DMS114 treated with DMSO at 0.1 percent for 48 hours (cell line): ENCODE data around the gene USP32.
A peak's percentile ranks its signal among the peaks of the same experiment; 100 is the strongest.

Source experiments
- DNase-seq: peaks from one replicate; lab custom pipeline; 2025; ENCODE audit not compliant: unreplicated experiment; lab: John Stamatoyannopoulos, UW

Gene USP32

GRCh38 chr17:60158751-60159478, 233.0 kb downstream of the USP32 start:
- no peak for DNase-seq

GRCh38 chr17:60157487-60158040, 234.4 kb downstream of the USP32 start:
- no peak for DNase-seq

DNA sequence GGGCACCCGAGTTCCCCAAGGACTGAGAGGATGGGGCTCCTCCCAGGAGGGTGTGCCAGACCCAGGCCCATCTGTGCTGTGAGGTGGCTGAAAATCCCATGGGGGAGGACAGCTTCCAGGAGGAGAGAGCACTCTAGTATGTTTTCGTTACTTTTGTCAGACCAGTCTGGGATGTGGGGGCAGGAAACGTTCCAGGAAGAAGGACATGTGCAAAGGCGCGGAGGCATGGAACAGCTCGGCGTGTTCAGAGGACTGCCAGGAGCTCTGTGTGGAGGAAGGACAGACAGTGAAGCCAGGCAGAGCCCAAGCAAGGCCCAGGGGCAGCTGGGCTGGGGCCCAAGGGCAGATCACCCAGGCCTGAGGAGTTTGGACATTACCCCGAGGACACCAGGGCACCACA, 235.2 kb downstream of the USP32 start:
- DNase-seq = no peak

DNA sequence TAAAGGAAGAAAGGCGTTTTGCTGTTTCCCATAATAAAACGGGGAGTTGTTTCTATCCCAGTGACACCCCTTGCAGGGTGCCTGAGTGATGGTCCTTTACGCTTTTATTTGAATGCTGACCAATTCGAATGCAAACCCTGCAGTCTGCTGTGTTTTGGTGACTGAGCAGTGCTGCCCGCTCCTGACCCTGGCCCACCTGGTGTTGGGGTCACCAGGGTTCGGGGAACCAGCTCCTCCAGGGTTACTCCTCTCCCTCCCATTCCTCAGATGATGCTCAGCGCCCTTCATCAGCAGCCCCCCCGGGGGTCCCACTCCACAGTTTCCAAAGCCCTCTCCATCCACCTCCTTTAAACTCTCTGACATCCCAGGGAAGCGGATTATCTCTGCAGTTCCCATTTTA, 236.1 kb downstream of the USP32 start:
- DNase-seq = no peak

DNA sequence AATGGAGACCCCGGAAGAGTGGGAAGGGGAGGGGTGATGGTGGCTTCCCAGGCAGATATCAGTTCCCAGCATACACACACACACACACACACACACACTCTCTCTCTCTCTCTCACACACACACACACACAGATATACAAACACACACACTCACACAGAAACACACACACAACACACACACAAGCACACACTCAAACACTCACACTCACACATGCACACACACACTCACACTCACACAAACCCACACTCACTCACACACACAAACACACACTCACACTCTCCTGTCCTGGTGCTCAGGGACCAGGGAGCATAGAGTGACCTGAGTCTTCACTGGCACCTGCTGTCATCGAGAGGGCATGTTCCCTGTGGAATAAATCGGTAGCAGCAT, 236.5 kb downstream of the USP32 start:
- DNase-seq = no peak

GRCh38 chr17:60154616-60155426, 237.1 kb downstream of the USP32 start:
- DNase-seq = no peak

- DNase-seq = no peak
Measured at GRCh38 chr17:60153606-60154390, 238.1 kb downstream of the USP32 start.

DNA sequence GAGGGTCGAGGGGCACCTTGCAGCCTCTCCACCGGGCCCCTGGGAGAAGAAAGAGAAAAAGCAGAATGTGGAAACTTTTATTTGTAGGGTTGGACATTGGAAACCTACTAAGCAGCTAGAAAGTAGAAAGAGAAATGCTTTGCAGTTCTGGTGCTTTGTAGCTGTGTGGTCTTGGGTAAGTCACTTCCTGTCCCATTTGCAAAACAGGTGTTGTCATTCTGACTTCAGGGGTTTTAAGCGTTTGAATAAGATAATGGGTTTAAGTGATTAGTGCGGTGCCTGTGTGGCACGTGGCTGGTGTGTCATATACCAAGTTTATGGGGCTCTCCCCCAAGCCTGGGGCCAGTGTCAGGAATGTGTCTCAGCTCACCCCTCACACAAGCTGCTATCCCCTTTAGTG, 240.6 kb downstream of the USP32 start:
- DNase-seq = no peak

DNA sequence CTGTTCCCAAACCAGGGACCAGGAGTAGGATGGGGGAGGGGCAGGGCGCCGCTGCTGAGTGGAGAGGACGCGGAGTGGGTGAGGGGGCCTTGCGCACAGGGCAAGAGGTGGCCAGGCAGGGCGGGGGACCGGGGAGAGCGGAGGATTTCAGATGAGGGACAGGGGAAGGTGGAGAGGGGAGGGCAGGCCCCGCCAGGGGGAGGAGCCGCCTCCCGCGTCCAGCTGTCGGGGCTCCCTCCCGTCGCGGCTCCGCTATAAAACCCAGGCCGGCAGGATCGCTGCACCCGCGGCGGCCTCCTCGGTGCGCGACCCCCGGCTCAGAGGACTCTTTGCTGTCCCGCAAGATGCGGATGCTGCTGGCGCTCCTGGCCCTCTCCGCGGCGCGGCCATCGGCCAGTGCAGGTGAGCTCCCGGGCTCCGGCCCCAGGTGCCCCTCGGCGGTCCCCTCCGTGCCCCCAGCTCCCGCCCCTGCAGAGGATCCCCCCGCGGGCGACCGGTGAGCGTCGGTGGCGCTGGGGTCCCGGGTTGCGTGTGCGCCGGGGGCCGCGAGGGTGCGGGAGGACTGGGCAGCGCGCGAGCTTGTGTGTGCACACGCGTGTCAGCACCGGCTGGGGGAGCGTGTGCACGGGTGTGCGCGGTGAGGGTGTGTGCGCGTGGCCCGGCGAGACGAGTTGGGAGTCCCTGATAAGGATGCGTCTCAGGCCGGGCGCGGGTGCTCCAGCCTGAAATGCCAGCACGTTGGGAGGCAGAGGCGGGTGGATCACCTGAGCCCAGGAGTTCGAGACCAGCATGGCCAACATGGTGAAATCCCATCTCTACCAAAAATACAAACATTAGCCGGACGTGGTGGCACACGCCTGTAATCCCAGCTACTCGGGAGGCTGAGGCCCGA, 242.0 kb downstream of the USP32 start, which contains the start of gene CA4:
Gene CA4 (plus strand): TSS at position 283 of the 892 bp plus-strand sequence. CDS start 62 bp downstream, at position 345.
- DNase-seq = no peak

DNA sequence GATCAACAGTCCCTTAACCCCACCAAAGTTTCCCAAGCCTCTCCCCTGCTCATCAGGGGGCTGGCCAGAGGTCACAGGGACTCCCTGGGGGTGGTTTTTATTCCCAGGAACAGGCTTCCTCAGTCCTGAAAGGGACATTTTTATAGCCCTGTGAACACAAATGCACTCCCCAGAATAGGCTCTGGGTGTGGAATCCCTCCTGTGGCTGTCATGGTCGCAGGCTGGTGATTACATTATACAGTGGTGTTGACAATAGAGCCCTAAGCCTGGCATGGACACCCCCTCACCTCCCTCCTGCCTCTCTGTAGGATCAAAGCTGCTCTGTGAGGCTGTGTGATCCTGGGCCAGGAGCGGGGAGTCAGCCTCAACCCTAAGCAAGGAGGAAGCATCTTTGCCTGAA, 243.6 kb downstream of the USP32 start:
- DNase-seq = no peak

- no peak for DNase-seq
Measured at GRCh38 chr17:60147553-60148223, 244.2 kb downstream of the USP32 start.

- DNase-seq = no peak
Measured at GRCh38 chr17:60146206-60146605, 245.7 kb downstream of the USP32 start.

DNA sequence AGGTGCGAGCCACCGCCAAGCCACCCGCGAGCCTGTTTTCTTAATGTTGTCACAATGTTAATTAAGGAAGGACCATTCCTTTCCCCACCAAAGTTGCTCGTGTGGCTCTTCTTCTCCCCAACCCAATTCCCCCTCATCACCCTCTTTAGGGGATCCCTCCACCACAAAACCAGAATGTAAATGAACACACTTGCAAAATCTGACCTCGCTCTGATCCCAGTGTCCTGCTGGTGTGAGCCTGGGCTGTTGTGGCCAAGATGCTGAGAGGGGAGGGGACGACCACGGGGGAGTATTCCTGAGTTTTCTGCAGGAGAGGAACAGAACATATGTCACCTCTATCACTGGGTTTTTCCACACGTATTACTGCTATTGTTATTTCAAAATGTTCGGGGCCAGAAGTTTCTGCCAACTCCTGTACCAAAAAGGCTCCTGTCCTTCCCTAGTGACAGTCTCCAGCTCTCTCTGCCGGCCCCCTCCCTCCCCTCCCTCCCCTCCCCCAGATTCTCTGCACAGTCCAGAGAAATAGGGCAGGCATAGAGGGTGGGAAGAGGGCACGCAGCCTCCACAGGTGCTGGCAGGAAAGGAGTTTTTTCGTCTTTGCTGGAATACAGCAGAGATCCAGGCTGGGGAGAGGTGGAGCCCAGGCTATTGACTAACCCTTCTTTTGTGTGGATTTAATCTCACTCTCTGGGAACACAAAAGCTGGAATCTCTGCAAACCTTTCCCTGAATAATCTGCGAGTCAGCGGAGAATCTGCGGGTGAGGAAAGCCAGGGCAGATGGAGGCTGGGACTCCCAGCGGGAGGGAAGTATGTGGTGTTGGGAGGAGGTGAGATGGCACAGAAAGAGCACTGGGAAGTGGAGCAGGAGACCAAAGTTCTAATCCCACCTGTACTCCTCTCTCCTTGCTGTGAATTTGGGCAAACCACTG, 246.7 kb downstream of the USP32 start:
- no peak for DNase-seq

DNA sequence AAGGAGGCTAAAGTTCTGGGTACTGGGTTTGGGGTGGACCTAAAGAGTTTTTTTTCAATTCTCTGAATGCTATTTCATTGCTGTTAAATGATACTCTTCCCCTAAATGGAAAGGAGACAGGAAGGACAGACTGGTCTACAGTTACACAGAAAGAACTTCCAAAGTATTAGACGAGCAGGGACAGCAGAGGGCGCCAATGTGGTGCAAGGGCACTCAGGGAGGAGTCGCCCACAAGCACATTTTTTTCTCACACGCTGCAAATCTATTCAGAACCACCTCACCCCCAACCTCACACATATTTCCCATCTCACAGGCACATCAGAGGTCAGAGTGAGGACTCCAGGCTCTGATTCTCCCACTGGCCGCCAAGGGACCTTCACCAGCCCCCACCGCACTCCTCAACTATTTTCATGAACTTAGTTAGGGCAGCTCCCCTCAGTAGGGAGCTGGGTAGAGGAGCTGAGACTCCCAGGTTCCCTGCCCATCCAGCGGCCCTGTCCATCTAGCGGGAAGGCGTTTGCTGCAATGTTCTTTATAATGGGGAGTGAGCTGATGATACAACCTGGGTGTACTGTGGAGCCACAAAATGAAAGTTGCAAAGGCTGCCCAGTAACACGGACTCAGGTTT, 248.9 kb downstream of the USP32 start:
- peak; percentile 94 for DNase-seq

GRCh38 chr17:60141111-60142018, 250.6 kb downstream of the USP32 start:
- DNase-seq = no peak

- no peak for DNase-seq
Measured at GRCh38 chr17:60139438-60140285, 252.3 kb downstream of the USP32 start.
